B cell (primary cell): Measurements from ENCODE around the gene ZNF256. TPM values are rescaled to one million over a fixed set of nuclear protein-coding genes. Genes with fewer than 3 reads are reported as not detected.

ENCODE experiments used
- ATAC-seq: fragments of 200-7000 bp; cut with Tn5 transposase; one replicate; pipeline ENCODE4 v1.10.0; 2021; ENCODE audit warnings: low read depth, mild to moderate bottlenecking, moderate number of reproducible peaks, moderate library complexity
- CTCF ChIA-PET: fragments of 350-600 bp; sonication (Branson Sonifier 250); formaldehyde crosslinking; loops from one replicate; lab custom pipeline; 2021; ENCODE audit warnings: antibody characterized with exemption, inconsistent platforms; lab: Charles Lee
- POLR2A ChIA-PET: fragments of 350-600 bp; sonication (Branson Sonifier 250); formaldehyde crosslinking; loops from one replicate; lab custom pipeline; 2021; ENCODE audit warnings: antibody characterized with exemption; lab: Charles Lee
- DNase-seq: peaks from one replicate; pipeline ENCODE4 v3.0.0; 2013
- H2AFZ ChIP-seq: 2 replicates; pipeline ENCODE4 v1.6.1; 2012; ENCODE audit warnings: mild to moderate bottlenecking, low read depth, low read length; ENCODE audit not compliant: insufficient read depth, poor library complexity, severe bottlenecking
- H3K27ac ChIP-seq, 2 donors: 1 replicate in 1 of 2; 2 replicates in 1 of 2; pipeline ENCODE4 v1.5.1; 2012 to 2013; ENCODE audit warnings: low read length in 2 of 2, mild to moderate bottlenecking in 2 of 2, moderate library complexity in 1 of 2
- H3K27me3 ChIP-seq, 4 experiments: fragments of 200-600 bp in 1 of 4; sonication (generic) in 1 of 4; replicated peaks in 1 of 4; 1 replicate in 2 of 4; 2 replicates in 2 of 4; pipeline versions ENCODE4 v1.6.1 to v1.7.0; 2013 to 2016; ENCODE audit warnings: low read length in 3 of 4, mild to moderate bottlenecking in 2 of 4, mixed read lengths in 1 of 4, moderate library complexity in 1 of 4; ENCODE audit not compliant: insufficient read depth in 4 of 4, control insufficient read depth in 3 of 4; ENCODE audit errors: control extremely low read depth in 1 of 4
- H3K36me3 ChIP-seq, 2 experiments: replicated peaks in 1 of 2; 1 replicate in 1 of 2; 2 replicates in 1 of 2; pipeline versions ENCODE4 v1.6.1 to v1.7.1; 2013; ENCODE audit warnings: low read length in 1 of 2; ENCODE audit not compliant: insufficient read depth in 2 of 2, control insufficient read depth in 1 of 2; ENCODE audit errors: control extremely low read depth in 1 of 2, extremely low read depth in 1 of 2
- H3K4me1 ChIP-seq, 2 donors: fragments of 200-600 bp in 1 of 2; sonication (generic) in 1 of 2; 1 replicate in 1 of 2; 2 replicates in 1 of 2; pipeline versions ENCODE4 v1.5.1 to v1.6.1; 2013 to 2017; ENCODE audit warnings: low read length in 2 of 2; ENCODE audit not compliant: control insufficient read depth in 2 of 2, insufficient read depth in 2 of 2
- H3K4me2 ChIP-seq: replicated peaks from 2 replicates; pipeline ENCODE3; 2012; ENCODE audit warnings: mild to moderate bottlenecking, low read depth, low read length; ENCODE audit not compliant: poor library complexity, severe bottlenecking
- H3K4me3 ChIP-seq, 5 experiments: fragments of 200-600 bp in 1 of 5; sonication (generic) in 1 of 5; 1 replicate in 3 of 5; 2 replicates in 2 of 5; pipeline versions ENCODE4 v1.5.1 to v1.7.0; 2011 to 2016; ENCODE audit warnings: low read length in 4 of 5, mild to moderate bottlenecking in 4 of 5, low read depth in 2 of 5, control low read depth in 1 of 5, moderate library complexity in 1 of 5; ENCODE audit not compliant: insufficient read depth in 1 of 5; ENCODE audit errors: control extremely low read depth in 1 of 5, extremely low read depth in 1 of 5
- H3K79me2 ChIP-seq: fragments of 200-600 bp; sonication (generic); one replicate; pipeline ENCODE4 v1.6.0; 2016; ENCODE audit warnings: low read length; ENCODE audit not compliant: control insufficient read depth, insufficient read depth
- H3K9ac ChIP-seq: fragments of 200-600 bp; sonication (generic); 2 replicates; pipeline ENCODE4 v1.6.1; 2017; ENCODE audit warnings: mild to moderate bottlenecking, low read length, moderate library complexity
- H3K9me3 ChIP-seq, 3 donors: one replicate each; pipeline versions ENCODE4 v1.6.1 to v1.7.1; 2013; ENCODE audit warnings: low read length in 2 of 3; ENCODE audit not compliant: control insufficient read depth in 2 of 3, insufficient read depth in 1 of 3; ENCODE audit errors: control extremely low read depth in 1 of 3
- H4K20me1 ChIP-seq: 2 replicates; pipeline ENCODE4 v1.6.0; 2012; ENCODE audit warnings: mild to moderate bottlenecking, low read length; ENCODE audit not compliant: insufficient read depth, control insufficient read depth, poor library complexity, severe bottlenecking
- H3K27ac Mint-ChIP-seq: one replicate; pipeline ENCODE4 v1.8.0; 2021; ENCODE audit warnings: mixed read lengths
- H3K27me3 Mint-ChIP-seq: one replicate; pipeline ENCODE4 v1.8.0; 2021; ENCODE audit warnings: mixed read lengths
- H3K4me1 Mint-ChIP-seq: one replicate; pipeline ENCODE4 v1.8.0; 2021; ENCODE audit warnings: mixed read lengths
- H3K4me3 Mint-ChIP-seq: one replicate; pipeline ENCODE4 v1.8.0; 2021; ENCODE audit warnings: mixed read lengths
- H3K9me3 Mint-ChIP-seq: one replicate; pipeline ENCODE4 v1.8.0; 2022; ENCODE audit warnings: mixed read lengths; ENCODE audit not compliant: insufficient read depth
- EZH2 ChIP-seq: IDR thresholded peaks from 2 replicates; pipeline ENCODE4 v1.6.1; 2012; ENCODE audit warnings: borderline replicate concordance, low read depth, mild to moderate bottlenecking, moderate library complexity, low read length; ENCODE audit not compliant: insufficient read depth, poor library complexity, severe bottlenecking
- WGBS: methylation state at CpG from one replicate; pipeline ENCODE4 v1.1.5; 2013; ENCODE audit warnings: missing lambda C conversion rate; ENCODE audit not compliant: insufficient coverage; 5-methylcytosine and 5-hydroxymethylcytosine counted together
- intact Hi-C: fragments of 100-400 bp; cut with micrococcal nuclease; formaldehyde crosslinking; loops from one replicate; pipeline ENCODE4 v1.10.0; 2022
- polyA plus RNA-seq: library from polyadenylated mRNA; depleted of rRNA; stranded (reverse); fragments of >200 nt; gene quantifications from 2 replicates; pipeline ENCODE4 v1.2.3, GENCODE V29; 2012
- total RNA-seq, 2 donors: library from RNA; stranded (reverse); fragments of 120-200 nt in 1 of 2; gene quantifications; 1 replicate in 1 of 2; 2 replicates in 1 of 2; pipeline versions ENCODE4 v1.2.3 to v1.2.4, GENCODE V29; 2013 to 2022
- TF ChIP-seq, protein P1 (sequence below): fragments of 200-600 bp; IDR thresholded peaks from one replicate; pipeline ENCODE4 v1.8.0; 2022; ENCODE audit warnings: antibody characterized with exemption, mild to moderate bottlenecking

ZNF256 gene
- total and polyA plus RNA-seq, 2 donors (not counting 1 experiment from before 2014, with no cell fraction given) = 10.0 to 18.3 TPM

DNA sequence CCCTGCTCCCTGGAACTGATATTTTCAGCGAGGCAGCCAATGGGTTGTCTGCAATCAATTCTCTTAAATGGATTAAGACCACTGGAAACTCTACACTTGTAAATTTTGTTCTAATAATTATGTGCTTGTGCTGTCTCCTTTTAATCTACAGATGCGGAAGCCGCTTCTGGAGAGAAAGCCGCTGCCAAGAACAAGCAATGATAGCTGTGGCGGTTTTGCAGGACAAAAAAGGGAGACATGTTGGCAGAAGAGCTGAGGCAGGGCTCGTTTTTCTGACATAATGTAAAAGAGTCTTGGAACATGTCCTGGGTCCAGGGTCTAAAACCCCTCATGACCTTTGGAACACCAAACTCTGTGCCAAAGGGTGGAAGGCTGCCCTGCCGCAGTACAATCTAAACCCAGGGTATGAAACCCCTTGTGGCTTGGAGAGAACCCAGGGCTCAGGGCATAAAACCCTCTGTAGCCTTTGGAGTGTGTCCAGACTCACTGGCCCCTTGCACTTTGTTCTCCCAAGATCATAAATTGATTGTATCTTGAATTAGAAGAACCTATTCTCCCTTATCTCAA, 43.8 kb downstream of the ZNF256 start:
- Histone ChIP-seq H3K4me1 (peaks cover 0 to 8% of the 10 kb centered on the region in 2 donors), H3K4me3 (no peak overlapping the region), H3K36me3 (peaks cover 0 to 15% of the 10 kb centered on the region in 2 experiments), H3K4me2 (no peak overlapping the region), H3K9me3 (peaks cover 0 to 3% (median 0%) of the 10 kb centered on the region in 3 donors), H3K79me2 (no peaks in the 10 kb centered on the region), H3K27me3 (no peaks in the 10 kb centered on the region), H3K9ac (no peak overlapping the region), H2AFZ (no peak overlapping the region), H3K27ac (no peak overlapping the region), H4K20me1 (no peaks in the 10 kb centered on the region)
- Mint-ChIP-seq H3K27ac (no peak overlapping the region), H3K27me3 (no peaks in the 10 kb centered on the region), H3K4me1 (peaks cover 15% of the 10 kb centered on the region), H3K9me3 (no peaks in the 10 kb centered on the region), H3K4me3 (no peak overlapping the region)
- intact Hi-C loops = loop anchor here (1.0 kb wide), 1 partner anchor 497 kb away; no protein-coding TSS in a partner anchor
- DNase-seq (no peak), ATAC-seq (no peak)
- 93% methylated on average over 2 of the region's 7 CpGs for WGBS
- CTCF ChIA-PET = interaction anchor here (0.6 to 1.6 kb wide), 2 partner anchors 13 to 238 kb away, joined by 3 read pairs; no protein-coding TSS in a partner anchor
- POLR2A ChIA-PET = interaction anchor here (0.5 kb wide), 1 partner anchor 498 kb away, joined by 4 read pairs; no protein-coding TSS in a partner anchor
- no peak for TF ChIP-seq EZH2
- TF ChIP-seq, protein P1, sequence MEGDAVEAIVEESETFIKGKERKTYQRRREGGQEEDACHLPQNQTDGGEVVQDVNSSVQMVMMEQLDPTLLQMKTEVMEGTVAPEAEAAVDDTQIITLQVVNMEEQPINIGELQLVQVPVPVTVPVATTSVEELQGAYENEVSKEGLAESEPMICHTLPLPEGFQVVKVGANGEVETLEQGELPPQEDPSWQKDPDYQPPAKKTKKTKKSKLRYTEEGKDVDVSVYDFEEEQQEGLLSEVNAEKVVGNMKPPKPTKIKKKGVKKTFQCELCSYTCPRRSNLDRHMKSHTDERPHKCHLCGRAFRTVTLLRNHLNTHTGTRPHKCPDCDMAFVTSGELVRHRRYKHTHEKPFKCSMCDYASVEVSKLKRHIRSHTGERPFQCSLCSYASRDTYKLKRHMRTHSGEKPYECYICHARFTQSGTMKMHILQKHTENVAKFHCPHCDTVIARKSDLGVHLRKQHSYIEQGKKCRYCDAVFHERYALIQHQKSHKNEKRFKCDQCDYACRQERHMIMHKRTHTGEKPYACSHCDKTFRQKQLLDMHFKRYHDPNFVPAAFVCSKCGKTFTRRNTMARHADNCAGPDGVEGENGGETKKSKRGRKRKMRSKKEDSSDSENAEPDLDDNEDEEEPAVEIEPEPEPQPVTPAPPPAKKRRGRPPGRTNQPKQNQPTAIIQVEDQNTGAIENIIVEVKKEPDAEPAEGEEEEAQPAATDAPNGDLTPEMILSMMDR = peak; percentile 5

DNA sequence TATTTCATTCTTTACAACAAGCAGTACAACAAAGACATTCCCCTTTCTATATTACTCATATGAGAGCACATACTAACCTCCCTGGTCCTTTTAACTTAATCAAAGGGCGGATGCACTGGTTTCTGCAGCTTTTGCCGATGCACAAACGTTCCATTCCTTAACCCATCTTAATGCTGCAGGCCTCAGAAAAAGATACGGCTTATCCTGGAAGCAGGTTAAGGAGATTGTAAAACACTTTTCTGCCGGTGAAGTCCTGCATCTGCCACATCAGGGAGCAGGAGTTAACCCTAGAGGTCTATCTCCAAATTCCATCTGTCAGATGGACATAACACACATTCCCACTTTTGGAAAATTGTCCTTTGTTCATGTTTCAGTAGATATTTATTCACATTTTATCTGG, 47.2 kb downstream of the ZNF256 start:
- Histone ChIP-seq H3K9ac (no peak overlapping the region), H3K4me3 (no peak overlapping the region), H2AFZ (no peak overlapping the region), H3K9me3 (peaks cover 0 to 3% (median 0%) of the 10 kb centered on the region in 3 donors), H3K27ac (no peak overlapping the region), H3K79me2 (no peaks in the 10 kb centered on the region), H3K36me3 (no peaks in the 10 kb centered on the region), H3K4me1 (peaks cover 0 to 8% of the 10 kb centered on the region in 2 donors), H4K20me1 (no peaks in the 10 kb centered on the region), H3K27me3 (no peaks in the 10 kb centered on the region), H3K4me2 (no peak overlapping the region)
- no peak overlapping the region for H3K27ac Mint-ChIP-seq
- H3K9me3 Mint-ChIP-seq = no peaks in the 10 kb centered on the region
- no peaks in the 10 kb centered on the region for H3K27me3 Mint-ChIP-seq
- WGBS = 100% methylated on average over 4 of the region's 5 CpGs
- ChIA-PET POLR2A (no interaction called here), CTCF (interaction anchor here (1.0 kb wide), 1 partner anchor 266 kb away, joined by 3 read pairs; no protein-coding TSS in a partner anchor)
- DNase-seq = no peak
- intact Hi-C loops = no loop called here
- no peak for TF ChIP-seq EZH2
- TF ChIP-seq, protein P1 = no peak
- no peak for ATAC-seq
- H3K4me1 Mint-ChIP-seq = peaks cover 9% of the 10 kb centered on the region
- H3K4me3 Mint-ChIP-seq = no peak overlapping the region
